CD14-positive monocyte (primary cell): ENCODE measurements around the gene PIM1. TPM values are rescaled to one million over a fixed set of nuclear protein-coding genes. Genes with fewer than 3 reads are reported as not detected.
"Not testable (repeated sequence)": the region's sequence is repeated elsewhere in the genome, so short reads cannot be mapped to it uniquely, and the experiment has no call there.

Experiments
- DNase-seq, 3 donors: peaks; one replicate each; pipeline ENCODE4 v3.0.0-alpha.2; 2011 to 2022
- H2AFZ ChIP-seq: 2 replicates; pipeline ENCODE4 v1.6.0; 2012; ENCODE audit warnings: mild to moderate bottlenecking, low read depth, low read length, inconsistent platforms; ENCODE audit not compliant: insufficient read depth, poor library complexity, severe bottlenecking
- H3K27ac ChIP-seq, 2 donors: 1 replicate in 1 of 2; 2 replicates in 1 of 2; pipeline ENCODE4 v1.5.1; 2012 to 2013; ENCODE audit warnings: low read length in 2 of 2, control low read depth in 1 of 2, inconsistent platforms in 1 of 2, low read depth in 1 of 2, mild to moderate bottlenecking in 1 of 2
- H3K27me3 ChIP-seq, 2 donors: one replicate each; pipeline versions ENCODE4 v1.6.0 to v1.6.1; 2011 to 2013; ENCODE audit warnings: low read length in 2 of 2; ENCODE audit not compliant: control insufficient read depth in 2 of 2, insufficient read depth in 2 of 2
- H3K36me3 ChIP-seq, 2 donors: replicated peaks in 1 of 2; 1 replicate in 1 of 2; 2 replicates in 1 of 2; pipeline versions ENCODE4 v1.5.1 to v1.6.1; 2012 to 2013; ENCODE audit warnings: low read length in 2 of 2, control low read depth in 1 of 2, inconsistent platforms in 1 of 2, mild to moderate bottlenecking in 1 of 2; ENCODE audit not compliant: insufficient read depth in 2 of 2, control insufficient read depth in 1 of 2
- H3K4me1 ChIP-seq, 2 donors: 1 replicate in 1 of 2; 2 replicates in 1 of 2; pipeline versions ENCODE4 v1.5.1 to v1.6.1; 2012 to 2013; ENCODE audit warnings: low read length in 2 of 2, control low read depth in 1 of 2, inconsistent platforms in 1 of 2, mild to moderate bottlenecking in 1 of 2, moderate library complexity in 1 of 2; ENCODE audit not compliant: insufficient read depth in 2 of 2, control insufficient read depth in 1 of 2
- H3K4me2 ChIP-seq: replicated peaks from 2 replicates; pipeline ENCODE3; 2012; ENCODE audit warnings: low read length, moderate library complexity, mild to moderate bottlenecking; ENCODE audit not compliant: poor library complexity, severe bottlenecking; ENCODE audit errors: extremely low read depth
- H3K4me3 ChIP-seq, 3 experiments: fragments of 200-600 bp in 1 of 3; sonication (generic) in 1 of 3; replicated peaks in 1 of 3; 1 replicate in 2 of 3; 2 replicates in 1 of 3; pipeline ENCODE4 v1.5.1; 2011 to 2013; ENCODE audit warnings: low read length in 3 of 3, mild to moderate bottlenecking in 3 of 3, control low read depth in 2 of 3, low read depth in 2 of 3, inconsistent platforms in 1 of 3, moderate library complexity in 1 of 3
- H3K79me2 ChIP-seq: 2 replicates; pipeline ENCODE4 v1.6.0; 2012; ENCODE audit warnings: mild to moderate bottlenecking, control low read depth, inconsistent platforms, low read length, moderate library complexity; ENCODE audit not compliant: insufficient read depth
- H3K9ac ChIP-seq: 2 replicates; pipeline ENCODE4 v1.6.0; 2017; ENCODE audit warnings: low read length, mild to moderate bottlenecking; ENCODE audit not compliant: insufficient read depth, poor library complexity, severe bottlenecking
- H3K9me3 ChIP-seq, 2 donors: replicated peaks in 1 of 2; 1 replicate in 1 of 2; 2 replicates in 1 of 2; pipeline versions ENCODE4 v1.5.1 to v1.6.1; 2012 to 2013; ENCODE audit warnings: low read length in 2 of 2, control low read depth in 1 of 2; ENCODE audit not compliant: control insufficient read depth in 1 of 2, insufficient read depth in 1 of 2
- H4K20me1 ChIP-seq: 2 replicates; pipeline ENCODE4 v1.6.0; 2012; ENCODE audit warnings: mild to moderate bottlenecking, low read length, control low read depth, moderate library complexity; ENCODE audit not compliant: insufficient read depth
- H3K27ac Mint-ChIP-seq, 7 donors: one replicate each; pipeline ENCODE4 v1.8.0; 2020; ENCODE audit warnings: mild to moderate bottlenecking in 7 of 7, mixed read lengths in 7 of 7, moderate library complexity in 6 of 7, inconsistent platforms in 2 of 7
- H3K27me3 Mint-ChIP-seq, 3 donors: one replicate each; pipeline ENCODE4 v1.8.0; 2021 to 2022; ENCODE audit warnings: low read depth in 3 of 3, mild to moderate bottlenecking in 3 of 3, mixed read lengths in 3 of 3, moderate library complexity in 3 of 3, inconsistent platforms in 1 of 3
- H3K36me3 Mint-ChIP-seq, 2 donors: one replicate each; pipeline ENCODE4 v1.8.0; 2020; ENCODE audit warnings: mixed read lengths in 2 of 2, inconsistent platforms in 1 of 2, mild to moderate bottlenecking in 1 of 2
- H3K4me1 Mint-ChIP-seq: one replicate; pipeline ENCODE4 v1.8.0; 2020; ENCODE audit warnings: mild to moderate bottlenecking, mixed read lengths
- H3K4me3 Mint-ChIP-seq, 2 donors: one replicate each; pipeline ENCODE4 v1.8.0; 2020; ENCODE audit warnings: mild to moderate bottlenecking in 2 of 2, mixed read lengths in 2 of 2, moderate library complexity in 1 of 2
- H3K9me3 Mint-ChIP-seq, 7 donors: one replicate each; pipeline ENCODE4 v1.8.0; 2020 to 2022; ENCODE audit warnings: mixed read lengths in 7 of 7, mild to moderate bottlenecking in 6 of 7, moderate library complexity in 6 of 7, inconsistent platforms in 2 of 7
- CTCF ChIP-seq: fragments of 200-600 bp; IDR thresholded peaks from one replicate; pipeline ENCODE4 v1.8.0; 2022; ENCODE audit warnings: antibody characterized with exemption, mild to moderate bottlenecking
- WGBS: methylation state at CpG from one replicate; pipeline ENCODE4 v1.1.5; 2013; ENCODE audit warnings: missing lambda C conversion rate; ENCODE audit not compliant: insufficient coverage; 5-methylcytosine and 5-hydroxymethylcytosine counted together
- intact Hi-C, 2 donors: fragments of 100-400 bp; cut with micrococcal nuclease; formaldehyde crosslinking; loops; one replicate each; pipeline versions ENCODE4 v1.15.0 to v1.15.1; 2023
- polyA plus RNA-seq, 3 donors: library from polyadenylated mRNA; depleted of rRNA in 1 of 3; unstranded in 2 of 3; stranded (reverse) in 1 of 3; fragments of 300-500 nt in 2 of 3; fragments of >200 nt in 1 of 3; fragmentation: Illumina TruSeq in 2 of 3; gene quantifications; 1 replicate in 2 of 3; 2 replicates in 1 of 3; pipeline ENCODE4 v1.2.3, GENCODE V29; 2012 to 2021

Gene PIM1
- polyA plus RNA-seq, 3 donors: 20.5 to 25.0 (median 24.4) TPM

GRCh38 chr6:37126961-37127616 is 42.9 kb upstream of the PIM1 start:
- H3K27me3 ChIP-seq: no peaks in the 10 kb centered on the region
- no peak overlapping the region for H2AFZ ChIP-seq
- Mint-ChIP-seq H3K9me3 (peaks cover 0 to 3% (median 0%) of the 10 kb centered on the region in 7 donors), H3K4me3 (no peak overlapping the region), H3K27me3 (peaks cover 2 to 6% (median 2%) of the 10 kb centered on the region in 3 donors), H3K36me3 (no peaks in the 10 kb centered on the region), H3K4me1 (peaks cover 30% of the 10 kb centered on the region), H3K27ac (no peak overlapping the region)
- no peaks in the 10 kb centered on the region for H3K36me3 ChIP-seq
- TF ChIP-seq CTCF: no peak
- H3K4me1 ChIP-seq: peaks cover 31 to 36% of the 10 kb centered on the region in 2 donors
- H3K4me2 ChIP-seq: no peak overlapping the region
- no peak for DNase-seq
- H3K79me2 ChIP-seq: no peaks in the 10 kb centered on the region
- H3K9ac ChIP-seq: no peak overlapping the region
- no peak overlapping the region for H3K27ac ChIP-seq
- no CpG with 5 or more reads among the region's 1 CpG for WGBS
- H3K4me3 ChIP-seq: no peak overlapping the region
- H4K20me1 ChIP-seq: no peaks in the 10 kb centered on the region
- no peaks in the 10 kb centered on the region for H3K9me3 ChIP-seq
- intact Hi-C loops: loop anchor here in 1 of 2 donors (5.0 kb wide), 1 partner anchor 45 kb away; no protein-coding TSS in a partner anchor

- no peak overlapping the region for H3K4me3 Mint-ChIP-seq
- Histone ChIP-seq H3K4me1 (peaks cover 31 to 36% of the 10 kb centered on the region in 2 donors), H3K79me2 (no peaks in the 10 kb centered on the region), H3K27me3 (no peaks in the 10 kb centered on the region), H3K36me3 (no peaks in the 10 kb centered on the region), H4K20me1 (no peaks in the 10 kb centered on the region), H3K9ac (no peak overlapping the region), H3K4me2 (no peak overlapping the region), H3K27ac (no peak overlapping the region), H3K4me3 (no peak overlapping the region), H3K9me3 (no peaks in the 10 kb centered on the region), H2AFZ (no peak overlapping the region)
- peaks cover 0 to 3% (median 0%) of the 10 kb centered on the region in 7 donors for H3K9me3 Mint-ChIP-seq
- H3K27ac Mint-ChIP-seq: peak overlapping the region in 2 of 7 donors; percentile 26 to 54
- no peaks in the 10 kb centered on the region for H3K36me3 Mint-ChIP-seq
- H3K4me1 Mint-ChIP-seq: peaks cover 30% of the 10 kb centered on the region
- no peak for TF ChIP-seq CTCF
- peaks cover 0 to 4% (median 2%) of the 10 kb centered on the region in 3 donors for H3K27me3 Mint-ChIP-seq
- no peak for DNase-seq
- 70% methylated on average over 5 of the region's 8 CpGs for WGBS
- intact Hi-C loops: loop anchor here in 1 of 2 donors (5.0 kb wide), 1 partner anchor 46 kb away; no protein-coding TSS in a partner anchor
Observed at GRCh38 chr6:37127961-37128862, 41.7 kb upstream of the PIM1 start.

- H3K9ac ChIP-seq, H2AFZ ChIP-seq, H4K20me1 ChIP-seq, H3K9me3 ChIP-seq, DNase-seq, H3K27me3 Mint-ChIP-seq, H3K36me3 ChIP-seq, H3K4me3 Mint-ChIP-seq, H3K36me3 Mint-ChIP-seq, H3K4me3 ChIP-seq, H3K27me3 ChIP-seq, H3K9me3 Mint-ChIP-seq, H3K79me2 ChIP-seq, H3K27ac ChIP-seq, H3K4me2 ChIP-seq: not testable (repeated sequence)
- Mint-ChIP-seq H3K27ac (peak overlapping the region in 2 of 7 donors; percentile 41 to 66), H3K4me1 (peaks cover 30% of the 10 kb centered on the region)
- intact Hi-C loops: loop anchor here in 1 of 2 donors (5.0 kb wide), 1 partner anchor 47 kb away; no protein-coding TSS in a partner anchor
- 97% methylated on average over 6 of the region's 12 CpGs for WGBS
- H3K4me1 ChIP-seq: peaks cover 31 to 36% of the 10 kb centered on the region in 2 donors
Observed at GRCh38 chr6:37128863-37129443, 41.0 kb upstream of the PIM1 start.
